Measurements from ENCODE around the gene PLEKHA5.

DNA sequence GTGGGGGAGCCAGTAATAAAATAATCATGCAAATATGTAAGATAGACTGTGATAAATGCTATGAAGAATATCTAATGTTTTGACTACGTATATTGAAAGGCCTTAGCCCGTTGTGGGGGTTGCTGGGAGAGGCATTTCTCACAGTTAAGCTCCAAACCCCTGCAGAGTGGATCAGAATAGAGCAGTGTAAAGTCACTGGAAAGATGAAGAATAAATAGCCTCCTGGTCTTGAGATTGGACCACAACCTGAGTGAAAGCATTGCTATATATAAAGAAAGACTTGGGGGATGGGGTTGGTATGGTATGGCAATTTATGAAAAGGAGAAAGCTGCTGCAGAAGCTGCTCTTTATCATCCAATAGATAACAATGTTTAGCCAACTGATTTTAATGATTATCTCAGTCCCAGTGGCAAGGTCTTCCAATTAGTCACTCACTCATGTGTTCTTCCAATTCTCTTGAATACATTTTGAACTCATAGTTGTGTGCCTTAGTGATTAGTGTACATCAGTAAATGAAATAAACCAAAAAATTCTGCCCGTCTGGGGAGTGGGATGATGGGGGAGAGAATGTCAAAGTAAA lies 10.2 kb downstream of the PLEKHA5 start:
- TF ChIP-seq POLR2A (IDR thresholded peaks at IDR 0.05): no peak
- TF ChIP-seq, protein P1, sequence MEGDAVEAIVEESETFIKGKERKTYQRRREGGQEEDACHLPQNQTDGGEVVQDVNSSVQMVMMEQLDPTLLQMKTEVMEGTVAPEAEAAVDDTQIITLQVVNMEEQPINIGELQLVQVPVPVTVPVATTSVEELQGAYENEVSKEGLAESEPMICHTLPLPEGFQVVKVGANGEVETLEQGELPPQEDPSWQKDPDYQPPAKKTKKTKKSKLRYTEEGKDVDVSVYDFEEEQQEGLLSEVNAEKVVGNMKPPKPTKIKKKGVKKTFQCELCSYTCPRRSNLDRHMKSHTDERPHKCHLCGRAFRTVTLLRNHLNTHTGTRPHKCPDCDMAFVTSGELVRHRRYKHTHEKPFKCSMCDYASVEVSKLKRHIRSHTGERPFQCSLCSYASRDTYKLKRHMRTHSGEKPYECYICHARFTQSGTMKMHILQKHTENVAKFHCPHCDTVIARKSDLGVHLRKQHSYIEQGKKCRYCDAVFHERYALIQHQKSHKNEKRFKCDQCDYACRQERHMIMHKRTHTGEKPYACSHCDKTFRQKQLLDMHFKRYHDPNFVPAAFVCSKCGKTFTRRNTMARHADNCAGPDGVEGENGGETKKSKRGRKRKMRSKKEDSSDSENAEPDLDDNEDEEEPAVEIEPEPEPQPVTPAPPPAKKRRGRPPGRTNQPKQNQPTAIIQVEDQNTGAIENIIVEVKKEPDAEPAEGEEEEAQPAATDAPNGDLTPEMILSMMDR (IDR thresholded peaks at IDR 0.05): no peak

Measured in body of pancreas (tissue), 4 donors.